ENCODE results near the gene TNRC6B.
A peak's percentile ranks its signal among the peaks of the same experiment; 100 is the strongest.
"Not testable (repeated sequence)": the region's sequence is repeated elsewhere in the genome, so short reads cannot be mapped to it uniquely, and the experiment has no call there.

TNRC6B gene

GRCh38 chr22:40177738-40178416, at the start of gene TNRC6B:
Gene TNRC6B, plus strand, starts transcription at chr22:40177925. Its CDS starts 211 bp downstream, at chr22:40178136.
- DNase-seq (ENCODE audit: low read depth), result peak; percentile 98

- DNase-seq (ENCODE audit: low read depth), result no peak
These were observed 48.7 kb upstream of the TNRC6B start for GRCh38 chr22:40128989-40129388.

DNA sequence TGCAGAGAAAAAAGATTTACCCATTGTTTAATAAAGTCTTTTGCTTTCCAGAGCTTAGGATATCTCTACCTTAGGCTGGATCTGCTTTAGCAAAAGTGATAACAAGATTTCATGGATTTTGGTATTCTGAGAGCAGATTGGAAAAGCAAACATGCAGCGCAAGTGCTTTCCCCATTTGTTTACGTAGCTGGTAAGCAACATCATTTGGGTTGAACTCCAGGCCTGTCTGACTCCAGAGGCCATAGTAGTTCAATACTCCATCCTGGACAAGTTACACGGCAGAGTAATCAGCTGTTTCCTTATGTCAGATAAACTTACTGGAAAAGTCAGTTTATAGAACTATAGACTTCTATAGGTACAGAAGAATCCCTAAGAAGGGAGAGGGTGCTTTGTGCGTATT, 40.6 kb upstream of the TNRC6B start:
- DNase-seq (ENCODE audit: low read depth), result no peak

DNA sequence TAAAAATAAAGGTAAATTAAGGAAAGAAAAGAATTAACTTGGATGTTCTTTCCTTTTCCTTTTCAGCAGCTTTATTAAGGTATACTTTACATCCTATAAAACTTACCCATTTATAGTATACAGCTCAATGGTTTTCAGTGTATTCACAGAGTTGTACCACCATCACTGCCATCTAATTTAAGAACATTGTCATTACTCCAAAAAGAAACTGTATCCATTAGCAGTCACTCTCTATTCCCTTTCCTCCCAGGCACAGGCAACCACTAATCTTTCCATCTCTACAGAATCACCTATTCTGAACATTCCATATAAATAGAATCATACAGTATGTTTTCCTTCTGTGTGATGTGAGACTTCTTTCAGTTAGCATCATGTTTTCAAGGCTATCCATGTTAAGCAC, 38.9 kb upstream of the TNRC6B start:
- no peak for DNase-seq (ENCODE audit: low read depth)

DNA sequence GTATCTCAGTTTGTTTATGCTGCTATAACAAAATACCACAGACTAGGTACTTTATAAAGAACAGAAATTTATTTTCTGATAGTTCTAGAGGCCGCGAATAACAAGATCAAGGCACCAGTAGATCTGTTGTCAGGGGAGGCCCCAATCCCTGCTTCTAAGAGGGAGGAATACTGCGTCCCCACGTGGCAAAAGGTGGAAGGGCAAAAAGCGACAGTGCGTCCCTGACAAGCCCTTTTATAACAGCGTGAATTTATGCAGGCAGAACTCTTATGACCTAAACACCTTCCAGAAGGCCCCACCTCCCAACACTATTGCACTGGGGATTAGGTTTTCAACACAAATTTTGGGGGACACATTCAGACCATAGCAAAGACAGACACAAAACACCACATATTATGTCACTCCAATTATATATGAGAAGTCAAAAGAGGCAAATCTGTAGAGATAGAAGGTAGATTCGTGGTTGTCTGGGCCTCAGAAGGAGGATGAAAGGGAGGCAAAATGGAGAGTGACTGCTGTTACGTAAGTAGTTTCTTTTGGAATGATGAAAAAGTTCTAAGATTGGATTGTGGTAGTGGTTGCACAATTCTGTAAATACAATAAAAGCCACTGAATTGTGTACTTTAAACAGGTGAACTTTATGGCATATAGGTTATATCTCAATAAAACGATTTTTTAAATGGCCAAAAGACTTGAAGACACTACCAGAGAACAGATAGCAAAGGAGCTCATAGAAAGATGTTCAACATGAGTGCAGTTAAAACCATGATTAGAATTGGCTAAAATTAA, 30.1 kb upstream of the TNRC6B start:
- peak; percentile 1 for DNase-seq (ENCODE audit: low read depth)

DNA sequence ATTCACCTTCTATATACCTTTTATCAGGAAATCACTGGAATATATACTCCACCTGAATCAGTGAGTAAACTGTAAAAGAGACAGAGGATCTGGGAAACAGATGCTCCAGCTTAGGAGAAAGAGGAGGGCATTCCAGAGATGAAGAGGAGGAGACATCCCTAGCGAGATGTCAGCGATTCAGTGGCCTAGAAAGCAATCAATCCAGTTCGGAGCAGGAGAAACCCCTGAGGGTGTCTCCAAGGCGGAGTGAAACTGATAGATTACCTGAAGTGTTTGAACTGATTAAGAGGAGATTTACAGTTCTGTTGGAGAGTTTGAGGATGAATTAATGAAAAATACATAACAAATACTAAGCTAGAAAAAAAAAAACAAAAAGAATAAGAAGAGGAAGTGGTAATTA, 24.5 kb upstream of the TNRC6B start:
- no peak for DNase-seq (ENCODE audit: low read depth)

GRCh38 chr22:40153705-40154104, 24.0 kb upstream of the TNRC6B start:
- no peak for DNase-seq (ENCODE audit: low read depth)

- DNase-seq (ENCODE audit: low read depth), result peak; percentile 66
These were observed 21.7 kb upstream of the TNRC6B start for GRCh38 chr22:40156001-40156516.

DNA sequence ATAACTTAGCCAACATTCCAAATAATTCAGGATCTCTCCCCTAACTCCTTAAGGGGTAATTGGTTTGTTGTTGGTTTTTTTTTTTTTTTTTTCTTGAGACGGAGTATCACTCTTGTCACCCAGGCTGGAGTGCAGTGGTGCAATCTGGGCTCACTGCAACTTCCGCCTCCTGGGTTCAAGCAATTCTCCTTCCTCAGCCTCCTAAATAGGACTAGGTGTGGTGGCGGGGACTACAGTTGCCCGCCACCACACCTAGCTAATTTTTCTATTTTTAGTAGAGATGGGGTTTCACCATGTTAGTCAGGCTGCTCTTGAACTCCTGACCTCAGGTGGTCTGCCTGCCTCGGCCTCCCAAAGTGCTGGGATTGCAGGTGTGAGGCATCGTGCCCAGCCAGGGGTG, 21.0 kb upstream of the TNRC6B start:
- not testable (repeated sequence) for DNase-seq (ENCODE audit: low read depth)

DNA sequence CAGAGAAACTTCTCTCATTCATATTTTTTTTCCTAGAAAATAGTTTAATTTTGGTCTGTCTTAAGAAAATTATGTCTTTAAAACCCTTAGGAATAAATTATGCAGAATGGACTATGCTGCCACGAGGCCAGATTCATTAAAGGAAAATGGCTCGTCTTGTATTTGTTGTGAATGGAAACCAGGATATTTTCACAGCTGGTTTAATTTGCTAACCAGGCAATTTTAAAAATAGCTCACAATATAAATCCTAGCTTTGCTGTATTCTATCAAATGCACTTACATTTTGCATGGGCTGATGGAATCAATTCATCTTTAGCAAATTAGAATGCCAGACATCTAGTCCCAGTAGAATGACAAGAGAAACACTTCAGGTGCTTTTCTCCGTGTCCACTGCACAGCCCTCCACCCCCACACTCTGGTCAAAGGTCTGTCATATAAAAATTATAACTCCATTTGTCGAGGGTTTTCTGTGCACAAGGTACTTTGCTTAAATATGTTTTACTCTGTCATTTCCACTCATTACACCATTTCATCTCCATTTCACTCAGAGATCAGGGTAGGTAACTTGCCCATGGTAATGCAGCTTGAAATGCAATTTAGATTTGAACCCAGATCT, 20.3 kb upstream of the TNRC6B start:
- DNase-seq (ENCODE audit: low read depth), result no peak

DNA sequence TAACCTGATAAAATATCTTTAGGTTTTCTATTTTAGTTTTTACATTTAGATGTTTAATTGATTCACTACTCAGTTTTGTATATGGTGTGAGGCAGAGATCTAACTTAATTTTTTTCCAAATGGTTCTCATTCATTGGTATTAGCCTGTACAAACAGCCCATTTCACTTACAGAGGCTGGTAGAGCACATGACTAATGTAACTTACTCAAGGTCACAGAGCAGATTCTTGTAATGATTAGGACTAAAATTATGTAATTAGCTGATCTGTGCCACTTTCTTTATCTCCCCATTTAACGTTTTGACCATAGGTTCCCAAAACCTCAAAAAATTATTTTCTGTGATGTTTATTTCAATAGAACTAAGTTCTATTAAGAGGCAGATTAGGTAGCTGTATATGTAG, 16.5 kb upstream of the TNRC6B start:
- DNase-seq (ENCODE audit: low read depth), result no peak

DNA sequence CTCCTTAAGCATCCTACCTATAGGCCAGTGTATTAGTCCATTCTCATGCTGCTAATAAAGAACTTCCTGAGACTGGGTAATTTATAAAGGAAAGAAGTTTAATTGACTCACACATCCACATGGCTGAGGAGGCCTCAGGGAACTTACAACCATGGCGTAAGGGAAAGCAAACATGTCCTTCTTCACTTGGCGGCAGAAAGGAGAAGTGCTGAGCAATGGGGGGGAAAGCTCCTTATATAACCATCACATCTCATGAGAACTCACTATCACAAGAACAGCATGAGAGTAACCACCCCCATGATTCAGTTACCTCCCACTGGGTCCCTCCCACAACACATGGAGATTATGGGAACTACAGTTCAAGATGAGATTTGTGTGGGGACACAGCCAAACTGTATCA, 12.2 kb upstream of the TNRC6B start:
- not testable (repeated sequence) for DNase-seq (ENCODE audit: low read depth)

DNA sequence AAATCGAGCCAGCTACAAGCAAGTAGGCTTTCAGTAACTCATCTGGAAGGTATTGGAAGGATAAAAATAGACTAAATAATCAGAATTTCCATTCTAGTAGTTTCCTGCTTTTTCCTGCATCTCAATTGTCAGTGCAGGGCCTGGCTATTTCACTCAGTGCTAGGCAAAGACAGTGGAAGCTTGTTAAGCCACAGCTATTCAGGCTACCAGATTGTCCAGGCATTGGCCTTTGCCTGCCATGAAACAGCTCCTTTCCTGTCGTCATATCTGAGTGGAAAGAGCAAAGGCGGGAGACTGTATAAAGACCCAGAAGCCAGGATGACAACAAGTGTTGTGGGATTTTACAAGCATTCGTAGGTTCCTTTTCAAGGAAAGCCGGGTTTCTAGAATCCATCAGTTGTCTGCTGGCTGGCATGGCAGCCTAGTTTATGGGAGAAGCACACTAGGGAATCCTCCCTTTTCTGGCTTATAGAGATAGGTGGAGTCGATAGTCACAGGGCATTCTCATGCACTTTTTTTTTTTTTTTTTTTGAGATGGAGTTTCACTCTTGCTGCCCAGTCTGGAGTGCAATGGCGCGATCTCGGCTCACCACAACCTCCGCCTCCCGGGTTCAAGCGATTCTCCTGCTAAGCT, 2.0 kb upstream of the TNRC6B start:
- no peak for DNase-seq (ENCODE audit: low read depth)

DNA sequence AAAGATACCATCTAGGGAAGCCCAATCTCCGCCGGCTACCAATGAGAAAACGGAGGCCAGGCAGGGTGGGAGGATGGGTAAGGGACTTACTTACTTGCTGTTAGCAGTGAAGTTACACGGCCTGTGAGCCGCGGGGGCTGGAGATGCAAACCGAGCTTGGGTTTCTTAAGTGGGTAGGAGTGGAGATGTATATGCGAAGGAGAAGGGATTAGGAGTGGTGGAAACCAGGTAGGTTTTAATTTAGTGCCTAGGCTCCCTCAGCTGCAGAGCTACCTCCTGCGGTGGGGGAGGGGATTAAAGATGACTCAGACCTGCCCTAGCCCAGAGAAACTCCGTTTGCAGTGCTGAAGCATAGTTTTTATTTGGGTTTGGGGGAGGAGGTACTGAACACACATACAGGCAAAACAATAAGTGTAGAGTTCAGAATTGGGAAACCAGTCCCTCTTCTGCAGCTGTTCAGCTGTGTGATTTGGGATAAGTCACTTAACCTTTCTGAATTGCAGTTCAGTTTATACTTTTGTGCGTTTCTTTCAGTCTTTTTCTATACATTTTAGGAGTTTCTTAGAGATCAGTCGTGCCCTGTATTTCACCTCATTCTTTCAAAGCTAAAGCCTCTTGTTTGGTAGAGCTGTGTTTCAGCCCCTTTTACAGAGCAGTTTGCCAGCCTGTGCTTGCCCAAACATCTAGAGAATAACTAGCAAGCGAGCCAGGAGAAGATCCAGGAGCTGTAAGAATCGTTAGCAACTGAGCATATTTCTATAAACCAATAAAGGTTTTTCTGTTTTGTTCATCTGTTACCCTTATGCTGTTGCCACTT, 596 bp upstream of the TNRC6B start:
- DNase-seq (ENCODE audit: low read depth), result peak; percentile 76

DNA sequence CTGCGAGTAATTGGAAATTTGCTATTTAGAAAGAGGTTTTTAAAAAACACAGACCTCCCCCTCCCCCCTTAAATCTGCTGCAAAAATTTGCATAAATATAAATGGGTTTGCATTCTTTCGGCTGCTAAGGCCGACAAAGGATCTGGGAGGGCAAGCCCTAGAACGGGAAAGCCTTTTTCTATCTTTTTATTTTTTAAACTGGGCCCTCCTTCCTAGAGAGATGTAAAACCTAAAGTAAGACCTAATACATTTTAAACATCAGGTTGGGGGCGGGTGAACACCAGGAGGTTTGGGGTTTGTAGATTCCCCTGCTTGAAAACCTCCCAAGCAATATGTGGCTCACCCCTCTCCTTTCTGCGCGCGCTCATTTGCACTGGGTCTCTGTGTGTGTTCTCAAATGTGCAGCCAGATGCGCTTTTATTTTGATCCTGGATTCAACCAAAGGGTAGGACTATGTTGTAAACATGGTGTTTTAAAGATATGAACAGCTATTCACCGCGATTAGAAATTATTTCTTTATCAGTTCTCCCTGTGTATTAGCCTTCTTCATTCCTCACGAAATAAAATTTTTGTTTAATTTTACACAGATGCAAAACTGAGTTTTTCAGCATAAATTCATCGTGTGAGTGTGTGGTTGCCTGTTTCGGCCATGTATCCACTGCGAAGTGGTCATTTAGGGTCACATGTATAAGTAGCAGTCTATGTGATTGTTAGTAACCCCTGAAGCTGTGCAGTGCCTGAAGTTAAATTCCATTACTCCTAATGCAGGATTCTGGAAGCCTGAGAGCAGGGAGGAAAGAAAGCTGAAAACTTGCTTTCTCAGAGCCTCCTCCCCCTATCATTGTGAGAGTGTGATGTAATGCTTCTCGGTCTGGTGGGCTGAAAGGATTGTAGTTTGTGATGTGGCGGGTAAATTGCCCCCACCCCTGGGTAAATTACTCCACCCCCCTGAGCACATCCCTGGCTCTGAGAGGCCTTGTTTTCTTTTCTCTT, 988 bp downstream of the TNRC6B start:
- peak; percentile 67 for DNase-seq (ENCODE audit: low read depth)

DNA sequence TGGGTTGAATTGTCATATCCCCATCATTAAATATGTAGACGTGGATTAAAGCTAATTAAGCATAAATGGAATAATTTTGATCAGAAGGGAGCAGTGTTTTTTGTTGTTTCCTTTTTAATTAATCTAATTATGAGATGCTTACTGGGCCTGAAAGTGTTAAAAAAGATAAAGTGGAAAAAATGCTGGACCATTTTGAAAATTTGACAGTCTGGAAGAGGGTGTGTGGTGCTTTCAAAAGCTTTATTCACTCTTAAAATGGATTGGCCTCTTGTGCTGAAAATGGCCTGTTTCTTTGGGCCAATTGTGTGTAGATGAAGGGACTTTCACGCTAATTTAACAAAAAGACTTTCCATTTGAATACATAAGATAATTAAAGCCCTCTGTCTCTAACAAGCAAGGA, 1.8 kb downstream of the TNRC6B start:
- no peak for DNase-seq (ENCODE audit: low read depth)

GRCh38 chr22:40180403-40180802, 2.7 kb downstream of the TNRC6B start:
- DNase-seq (ENCODE audit: low read depth), result peak; percentile 47

- no peak for DNase-seq (ENCODE audit: low read depth)
These were observed 3.6 kb downstream of the TNRC6B start for GRCh38 chr22:40181323-40181722.

GRCh38 chr22:40182231-40182835, 4.6 kb downstream of the TNRC6B start:
- peak; percentile 46 for DNase-seq (ENCODE audit: low read depth)

- DNase-seq (ENCODE audit: low read depth), result peak; percentile 88
These were observed 5.4 kb downstream of the TNRC6B start for GRCh38 chr22:40183029-40183581.
